ENCODE data around the gene EGFR.
A peak's percentile ranks its signal among the peaks of the same experiment; 100 is the strongest.

The EGFR gene

GRCh38 chr7:55248526-55248925 lies 229.7 kb downstream of the EGFR start:
- Histone ChIP-seq H3K27ac (ENCODE audit: low read depth in 2 of 2, low read length in 2 of 2) (no peak overlapping the region), H3K9me3 (ENCODE audit: control insufficient read depth in 2 of 2, low read length in 2 of 2) (no peaks in the 10 kb centered on the region), H3K27me3 (ENCODE audit: control insufficient read depth in 2 of 2, insufficient read depth in 2 of 2, low read length in 2 of 2) (peaks cover 0 to 6% of the 10 kb centered on the region in 2 donors), H3K4me3 (ENCODE audit: low read length in 2 of 2) (no peak overlapping the region), H3K9ac (ENCODE audit: low read depth in 1 of 2, low read length in 2 of 2) (no peak overlapping the region), H3K36me3 (ENCODE audit: control insufficient read depth in 2 of 2, insufficient read depth in 2 of 2, low read length in 2 of 2) (no peaks in the 10 kb centered on the region), H3K4me1 (ENCODE audit: control insufficient read depth in 2 of 2, insufficient read depth in 2 of 2, low read length in 2 of 2) (no peaks in the 10 kb centered on the region)

GRCh38 chr7:55249332-55249731 lies 230.5 kb downstream of the EGFR start:
- no peaks in the 10 kb centered on the region for H3K36me3 ChIP-seq (ENCODE audit: control insufficient read depth in 2 of 2, insufficient read depth in 2 of 2, low read length in 2 of 2)
- peaks cover 1 to 2% of the 10 kb centered on the region in 2 donors for H3K4me1 ChIP-seq (ENCODE audit: control insufficient read depth in 2 of 2, insufficient read depth in 2 of 2, low read length in 2 of 2)
- no peak overlapping the region for H3K9ac ChIP-seq (ENCODE audit: low read depth in 1 of 2, low read length in 2 of 2)
- H3K4me3 ChIP-seq (ENCODE audit: low read length in 2 of 2): no peak overlapping the region
- peaks cover 2 to 15% of the 10 kb centered on the region in 2 donors for H3K27me3 ChIP-seq (ENCODE audit: control insufficient read depth in 2 of 2, insufficient read depth in 2 of 2, low read length in 2 of 2)
- no peak overlapping the region for H3K27ac ChIP-seq (ENCODE audit: low read depth in 2 of 2, low read length in 2 of 2)
- H3K9me3 ChIP-seq (ENCODE audit: control insufficient read depth in 2 of 2, low read length in 2 of 2): no peaks in the 10 kb centered on the region

DNA sequence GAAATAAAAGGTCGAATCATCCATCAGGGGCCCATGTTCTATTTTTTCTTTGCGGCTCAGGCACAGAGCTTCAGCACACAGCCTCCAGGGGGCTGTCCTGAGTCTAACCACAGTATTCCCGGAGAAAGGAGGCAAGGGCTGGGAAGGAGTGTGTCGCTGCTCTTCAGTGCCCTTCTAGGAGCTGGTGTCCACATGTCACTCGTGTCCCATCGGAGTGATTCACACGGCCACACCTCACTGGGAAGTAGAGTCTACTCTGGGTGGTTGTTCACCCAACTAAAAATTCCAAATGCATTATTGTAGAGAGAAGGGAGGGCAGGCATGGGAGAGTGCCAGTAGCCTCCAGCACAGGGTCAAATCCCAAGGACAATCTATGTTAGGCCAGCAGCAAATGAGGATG lies 231.5 kb downstream of the EGFR start:
- Histone ChIP-seq H3K27ac (ENCODE audit: low read depth in 2 of 2, low read length in 2 of 2) (no peak overlapping the region), H3K4me3 (ENCODE audit: low read length in 2 of 2) (no peak overlapping the region), H3K27me3 (ENCODE audit: control insufficient read depth in 2 of 2, insufficient read depth in 2 of 2, low read length in 2 of 2) (peaks cover 2 to 18% of the 10 kb centered on the region in 2 donors), H3K9ac (ENCODE audit: low read depth in 1 of 2, low read length in 2 of 2) (no peak overlapping the region), H3K36me3 (ENCODE audit: control insufficient read depth in 2 of 2, insufficient read depth in 2 of 2, low read length in 2 of 2) (no peaks in the 10 kb centered on the region), H3K4me1 (ENCODE audit: control insufficient read depth in 2 of 2, insufficient read depth in 2 of 2, low read length in 2 of 2) (peaks cover 8 to 9% of the 10 kb centered on the region in 2 donors), H3K9me3 (ENCODE audit: control insufficient read depth in 2 of 2, low read length in 2 of 2) (no peaks in the 10 kb centered on the region)

- H3K9me3 ChIP-seq (ENCODE audit: control insufficient read depth in 2 of 2, low read length in 2 of 2): no peaks in the 10 kb centered on the region
Observed at GRCh38 chr7:55251313-55251712, 232.5 kb downstream of the EGFR start.

DNA sequence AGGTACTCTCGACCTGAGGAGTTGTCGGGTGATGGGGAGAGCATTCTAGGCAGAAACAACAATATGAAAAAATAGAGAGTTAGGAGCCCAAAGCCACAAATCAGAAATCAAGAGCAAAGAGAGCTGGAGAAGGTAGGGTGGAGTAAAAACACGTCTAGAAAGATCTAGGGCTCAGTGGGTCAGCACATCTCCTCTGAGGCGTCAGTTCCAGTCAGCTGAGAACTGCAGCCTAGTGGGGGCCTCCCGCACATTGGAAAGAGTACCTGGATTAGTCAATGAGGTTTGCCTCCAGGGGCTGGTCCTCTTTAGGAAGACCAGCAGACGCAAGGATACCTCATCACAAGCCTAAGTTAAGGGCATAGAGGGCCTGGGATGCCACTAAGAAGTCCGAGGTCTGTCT lies 233.1 kb downstream of the EGFR start:
- Histone ChIP-seq H3K9me3 (ENCODE audit: control insufficient read depth in 2 of 2, low read length in 2 of 2) (no peaks in the 10 kb centered on the region), H3K4me1 (ENCODE audit: control insufficient read depth in 2 of 2, insufficient read depth in 2 of 2, low read length in 2 of 2) (peaks cover 10 to 12% of the 10 kb centered on the region in 2 donors), H3K9ac (ENCODE audit: low read depth in 1 of 2, low read length in 2 of 2) (no peak overlapping the region), H3K36me3 (ENCODE audit: control insufficient read depth in 2 of 2, insufficient read depth in 2 of 2, low read length in 2 of 2) (no peaks in the 10 kb centered on the region), H3K27me3 (ENCODE audit: control insufficient read depth in 2 of 2, insufficient read depth in 2 of 2, low read length in 2 of 2) (peaks cover 10 to 18% of the 10 kb centered on the region in 2 donors), H3K4me3 (ENCODE audit: low read length in 2 of 2) (no peak overlapping the region), H3K27ac (ENCODE audit: low read depth in 2 of 2, low read length in 2 of 2) (no peak overlapping the region)

More at GRCh38 chr7:55251313-55251712, 232.5 kb downstream of the EGFR start:
- H3K9ac ChIP-seq (ENCODE audit: low read depth in 1 of 2, low read length in 2 of 2): no peak overlapping the region
- no peaks in the 10 kb centered on the region for H3K36me3 ChIP-seq (ENCODE audit: control insufficient read depth in 2 of 2, insufficient read depth in 2 of 2, low read length in 2 of 2)
- peaks cover 7 to 18% of the 10 kb centered on the region in 2 donors for H3K27me3 ChIP-seq (ENCODE audit: control insufficient read depth in 2 of 2, insufficient read depth in 2 of 2, low read length in 2 of 2)
- no peak overlapping the region for H3K4me3 ChIP-seq (ENCODE audit: low read length in 2 of 2)
- peaks cover 10 to 12% of the 10 kb centered on the region in 2 donors for H3K4me1 ChIP-seq (ENCODE audit: control insufficient read depth in 2 of 2, insufficient read depth in 2 of 2, low read length in 2 of 2)
- H3K27ac ChIP-seq (ENCODE audit: low read depth in 2 of 2, low read length in 2 of 2): no peak overlapping the region

- Histone ChIP-seq H3K9ac (ENCODE audit: low read depth in 1 of 2, low read length in 2 of 2) (no peak overlapping the region), H3K27me3 (ENCODE audit: control insufficient read depth in 2 of 2, insufficient read depth in 2 of 2, low read length in 2 of 2) (peaks cover 10 to 18% of the 10 kb centered on the region in 2 donors), H3K36me3 (ENCODE audit: control insufficient read depth in 2 of 2, insufficient read depth in 2 of 2, low read length in 2 of 2) (no peaks in the 10 kb centered on the region), H3K27ac (ENCODE audit: low read depth in 2 of 2, low read length in 2 of 2) (no peak overlapping the region), H3K4me3 (ENCODE audit: low read length in 2 of 2) (no peak overlapping the region), H3K4me1 (ENCODE audit: control insufficient read depth in 2 of 2, insufficient read depth in 2 of 2, low read length in 2 of 2) (peaks cover 10 to 12% of the 10 kb centered on the region in 2 donors), H3K9me3 (ENCODE audit: control insufficient read depth in 2 of 2, low read length in 2 of 2) (no peaks in the 10 kb centered on the region)
Observed at GRCh38 chr7:55252386-55252785, 233.6 kb downstream of the EGFR start.

DNA sequence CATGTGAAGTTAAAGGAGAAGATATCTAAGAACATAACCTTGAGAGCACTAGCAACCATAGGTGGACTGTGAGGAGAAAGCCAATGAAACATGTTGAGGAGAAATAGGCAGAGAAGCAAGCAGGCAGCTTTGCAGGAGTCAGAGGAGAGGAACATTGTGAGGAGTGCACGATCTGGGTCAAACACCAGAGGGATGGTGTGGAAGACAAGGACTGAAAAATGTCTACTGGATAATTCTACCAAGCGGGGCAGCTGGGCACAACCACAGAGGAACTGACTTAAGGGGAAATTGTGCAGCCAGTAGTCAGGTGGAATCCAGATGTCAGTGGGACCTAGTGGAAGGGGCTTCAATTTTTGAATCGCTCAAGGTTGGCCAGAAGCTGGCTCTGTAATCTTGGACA lies 234.4 kb downstream of the EGFR start:
- Histone ChIP-seq H3K27me3 (ENCODE audit: control insufficient read depth in 2 of 2, insufficient read depth in 2 of 2, low read length in 2 of 2) (peaks cover 10 to 18% of the 10 kb centered on the region in 2 donors), H3K27ac (ENCODE audit: low read depth in 2 of 2, low read length in 2 of 2) (no peak overlapping the region), H3K36me3 (ENCODE audit: control insufficient read depth in 2 of 2, insufficient read depth in 2 of 2, low read length in 2 of 2) (no peaks in the 10 kb centered on the region), H3K9me3 (ENCODE audit: control insufficient read depth in 2 of 2, low read length in 2 of 2) (no peaks in the 10 kb centered on the region), H3K4me1 (ENCODE audit: control insufficient read depth in 2 of 2, insufficient read depth in 2 of 2, low read length in 2 of 2) (peaks cover 10 to 12% of the 10 kb centered on the region in 2 donors), H3K9ac (ENCODE audit: low read depth in 1 of 2, low read length in 2 of 2) (no peak overlapping the region), H3K4me3 (ENCODE audit: low read length in 2 of 2) (no peak overlapping the region)

DNA sequence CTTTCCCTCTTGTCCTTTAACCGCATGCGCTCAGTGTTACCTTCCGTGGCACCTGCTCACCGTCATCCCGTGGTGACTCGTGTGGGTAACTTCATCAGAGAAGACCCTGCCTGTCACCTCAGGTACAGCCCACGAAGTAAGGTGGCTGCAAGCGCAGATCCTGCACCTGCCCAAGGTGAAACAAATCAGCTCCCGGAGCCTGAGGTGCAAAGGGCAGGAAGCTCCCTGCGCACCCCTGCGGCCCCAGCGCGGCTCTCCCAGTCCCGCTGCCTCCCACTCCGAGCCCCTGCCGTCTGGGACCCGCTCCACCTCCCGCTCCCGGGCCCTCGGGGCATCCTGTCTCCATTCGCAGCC lies 235.4 kb downstream of the EGFR start:
- Histone ChIP-seq H3K4me1 (ENCODE audit: control insufficient read depth in 2 of 2, insufficient read depth in 2 of 2, low read length in 2 of 2) (peaks cover 10 to 12% of the 10 kb centered on the region in 2 donors), H3K4me3 (ENCODE audit: low read length in 2 of 2) (peak overlapping the region; percentile 57 to 70), H3K27ac (ENCODE audit: low read depth in 2 of 2, low read length in 2 of 2) (no peak overlapping the region), H3K27me3 (ENCODE audit: control insufficient read depth in 2 of 2, insufficient read depth in 2 of 2, low read length in 2 of 2) (peaks cover 10 to 18% of the 10 kb centered on the region in 2 donors), H3K9me3 (ENCODE audit: control insufficient read depth in 2 of 2, low read length in 2 of 2) (no peaks in the 10 kb centered on the region), H3K36me3 (ENCODE audit: control insufficient read depth in 2 of 2, insufficient read depth in 2 of 2, low read length in 2 of 2) (no peaks in the 10 kb centered on the region), H3K9ac (ENCODE audit: low read depth in 1 of 2, low read length in 2 of 2) (peak overlapping the region in 1 of 2 donors; percentile 58)

DNA sequence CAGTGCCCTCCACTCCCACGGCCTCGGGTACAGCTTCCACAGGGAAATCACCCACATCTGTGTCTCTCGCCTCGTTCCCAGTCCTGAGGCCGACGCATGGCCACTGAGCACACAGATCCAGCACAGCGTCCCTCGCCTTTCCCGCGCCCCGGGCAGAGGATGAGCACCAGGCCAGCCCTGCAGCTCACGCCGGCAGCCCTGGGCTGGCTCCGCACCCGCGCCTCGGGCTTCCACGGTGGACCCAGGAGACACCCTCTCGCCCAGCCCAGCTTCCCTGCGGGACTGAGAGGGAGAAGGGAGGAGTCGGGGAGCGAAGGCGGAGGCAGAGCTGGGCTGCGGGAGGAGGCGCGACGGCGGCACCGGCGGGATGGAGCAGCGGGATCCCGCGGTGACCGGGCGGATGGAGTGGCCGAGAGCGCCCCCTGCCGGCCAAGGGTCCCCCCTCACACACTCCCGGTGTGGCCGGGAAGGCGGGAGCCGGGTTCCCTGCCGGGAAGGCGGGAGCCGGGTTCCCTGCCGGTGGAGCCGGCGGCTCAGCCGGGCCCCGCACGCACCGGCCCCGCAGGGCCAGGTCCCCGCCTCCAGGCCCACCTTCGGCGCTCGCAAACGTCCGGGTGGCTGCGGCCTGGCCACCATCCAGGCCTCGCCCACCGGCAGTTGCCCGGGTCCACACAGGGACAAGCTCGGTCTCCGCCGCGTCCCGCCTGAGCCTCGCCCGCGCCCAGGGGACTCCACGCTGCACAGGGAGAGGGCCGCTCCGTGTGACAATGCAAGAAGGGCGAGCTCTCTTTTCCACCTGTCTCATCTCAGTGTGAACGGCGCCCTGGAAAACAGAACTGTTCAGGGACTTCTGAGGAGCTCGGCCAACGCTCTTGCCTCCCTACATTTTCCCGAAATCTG lies 236.0 kb downstream of the EGFR start:
- Histone ChIP-seq H3K4me3 (ENCODE audit: low read length in 2 of 2) (peak overlapping the region; percentile 70 to 78), H3K27me3 (ENCODE audit: control insufficient read depth in 2 of 2, insufficient read depth in 2 of 2, low read length in 2 of 2) (peaks cover 10 to 18% of the 10 kb centered on the region in 2 donors), H3K9ac (ENCODE audit: low read depth in 1 of 2, low read length in 2 of 2) (peak overlapping the region; percentile 32 to 65), H3K4me1 (ENCODE audit: control insufficient read depth in 2 of 2, insufficient read depth in 2 of 2, low read length in 2 of 2) (peaks cover 10 to 12% of the 10 kb centered on the region in 2 donors), H3K9me3 (ENCODE audit: control insufficient read depth in 2 of 2, low read length in 2 of 2) (no peaks in the 10 kb centered on the region), H3K27ac (ENCODE audit: low read depth in 2 of 2, low read length in 2 of 2) (no peak overlapping the region), H3K36me3 (ENCODE audit: control insufficient read depth in 2 of 2, insufficient read depth in 2 of 2, low read length in 2 of 2) (no peaks in the 10 kb centered on the region)

Measured in mucosa of rectum (tissue), 2 donors.